ENCODE data around the gene TMEM14B.
"Not testable (repeated sequence)": the region's sequence is repeated elsewhere in the genome, so short reads cannot be mapped to it uniquely, and the experiment has no call there.

TMEM14B gene

GRCh38 chr6:10747251-10747972 is at the start of gene TMEM14B:
TSS of gene TMEM14B (plus strand) at chr6:10747805. CDS start at chr6:10749246, 1,441 bp downstream.
- DNase-seq = peak; percentile 98

- no peak for DNase-seq
Measured at GRCh38 chr6:10713962-10714361, 33.6 kb upstream of the TMEM14B start.

- peak; percentile 56 to 69 for DNase-seq
Measured at GRCh38 chr6:10719296-10719963, 28.2 kb upstream of the TMEM14B start.

GRCh38 chr6:10719964-10720264 is 27.7 kb upstream of the TMEM14B start:
- DNase-seq = no peak

- DNase-seq = peak; percentile 49 to 62
Measured at GRCh38 chr6:10720265-10720959, 27.2 kb upstream of the TMEM14B start.

DNA sequence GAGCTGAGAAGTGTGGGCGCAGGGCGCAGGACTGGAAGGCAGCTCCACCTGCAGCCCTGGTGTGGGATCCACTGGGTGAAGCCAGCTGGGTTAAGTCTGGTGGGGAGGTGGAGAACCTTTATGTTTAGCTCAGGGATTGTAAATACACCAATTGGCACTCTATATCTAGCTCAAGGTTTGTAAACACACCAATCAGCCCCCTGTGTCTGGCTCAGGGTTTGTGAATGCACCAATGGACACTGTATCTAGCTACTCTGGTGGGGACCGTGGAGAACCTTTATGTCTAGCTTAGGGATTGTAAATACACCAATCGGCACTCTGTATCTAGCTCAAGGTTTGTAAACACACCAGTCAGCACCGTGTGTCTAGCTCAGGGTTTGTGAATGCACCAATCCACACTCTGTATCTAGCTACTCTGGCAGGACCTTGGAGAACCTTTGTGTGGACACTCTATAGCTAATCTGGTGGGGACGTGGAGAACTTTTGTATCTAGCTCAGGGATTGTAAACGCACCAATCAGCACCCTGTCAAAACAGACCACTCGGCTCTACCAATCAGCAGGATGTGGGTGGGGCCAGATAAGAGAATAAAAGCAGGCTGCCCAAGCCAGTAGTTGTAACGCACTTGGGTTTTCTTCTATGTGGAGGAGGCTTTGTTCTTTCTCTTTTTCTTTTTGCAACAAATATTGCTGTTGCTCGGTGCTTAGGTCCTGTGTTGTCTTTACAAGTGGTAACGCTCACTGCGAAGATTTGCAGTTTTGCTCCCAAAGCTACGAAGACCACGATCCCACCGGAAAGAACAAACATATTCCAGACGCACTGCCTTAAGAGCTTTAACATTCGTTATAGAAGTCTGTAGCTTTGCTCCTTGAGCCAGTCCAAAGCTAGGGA is 26.4 kb upstream of the TMEM14B start:
- DNase-seq = peak; percentile 17 to 23

- DNase-seq = no peak
Measured at GRCh38 chr6:10721850-10722569, 25.6 kb upstream of the TMEM14B start.

GRCh38 chr6:10722570-10722819 is 25.1 kb upstream of the TMEM14B start:
- DNase-seq = no peak

GRCh38 chr6:10722820-10723566 is 24.6 kb upstream of the TMEM14B start, which contains the start of gene TMEM14C:
TSS of gene TMEM14C (plus strand) at chr6:10723070. CDS start at chr6:10724614, 1,544 bp downstream.
- DNase-seq = peak; percentile 80 to 82

DNA sequence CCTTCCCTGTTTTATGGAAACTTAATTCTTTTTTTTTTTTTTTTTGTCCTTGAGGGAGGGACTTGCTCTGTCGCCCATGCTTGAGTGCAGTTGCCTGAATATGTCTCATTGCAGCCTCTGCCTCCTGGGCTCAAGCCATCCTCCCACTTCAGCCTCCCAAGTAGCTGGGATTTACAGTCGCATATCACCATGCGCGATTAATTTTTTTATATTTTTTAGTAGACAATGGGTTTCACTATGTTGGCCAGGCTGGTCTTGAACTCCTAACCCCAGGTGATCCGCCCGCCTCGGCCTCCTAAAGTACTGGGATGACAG is 24.1 kb upstream of the TMEM14B start:
- no peak for DNase-seq

- DNase-seq = no peak
Measured at GRCh38 chr6:10725044-10725443, 22.6 kb upstream of the TMEM14B start.

- no peak for DNase-seq
Measured at GRCh38 chr6:10725716-10726115, 21.9 kb upstream of the TMEM14B start.

DNA sequence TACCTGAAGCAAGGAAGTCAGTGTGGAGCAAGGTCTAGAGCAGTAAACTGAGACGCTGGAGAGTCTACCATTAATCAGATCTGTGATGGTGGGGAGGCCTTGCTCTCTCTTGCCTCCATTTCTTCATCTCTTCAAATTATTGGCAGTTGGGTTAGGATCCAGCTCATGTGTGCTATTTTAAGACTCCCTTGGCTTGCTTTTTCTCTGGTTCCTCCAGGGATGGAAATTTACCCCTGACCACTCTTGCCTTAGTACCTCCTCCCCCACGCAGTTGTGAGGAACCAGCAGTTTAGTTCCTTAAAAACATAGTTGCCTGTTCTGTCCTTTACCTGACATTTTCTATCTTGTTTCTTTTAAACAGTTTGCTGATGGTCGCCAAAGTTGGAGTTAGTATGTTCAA is 17.4 kb upstream of the TMEM14B start:
- no peak for DNase-seq

GRCh38 chr6:10733151-10733715 is 14.4 kb upstream of the TMEM14B start:
- peak in 1 of 2 donors; percentile 49 for DNase-seq

- no peak for DNase-seq
Measured at GRCh38 chr6:10733863-10734262, 13.7 kb upstream of the TMEM14B start.

- DNase-seq = no peak
Measured at GRCh38 chr6:10736731-10737130, 10.9 kb upstream of the TMEM14B start.

DNA sequence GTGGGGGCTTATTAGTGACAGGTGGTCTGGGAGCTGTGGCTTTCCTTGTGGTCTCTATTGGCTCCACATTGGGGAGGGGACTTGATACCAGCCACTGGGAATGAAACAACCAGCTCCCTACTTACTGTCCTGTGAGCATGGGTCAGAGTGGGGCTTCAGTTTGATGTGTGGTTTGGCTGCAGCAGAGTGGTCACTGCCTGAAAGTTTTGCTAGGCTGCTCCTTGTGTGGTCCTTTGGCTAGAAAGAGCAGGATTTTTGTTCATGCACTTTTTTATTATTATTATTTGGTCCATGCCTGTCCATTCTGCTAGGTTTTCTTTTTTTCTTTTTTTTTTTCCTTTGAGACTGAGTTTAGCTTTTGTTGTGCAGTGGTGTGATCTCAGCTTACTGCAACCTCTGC is 7.5 kb upstream of the TMEM14B start:
- DNase-seq = no peak

DNA sequence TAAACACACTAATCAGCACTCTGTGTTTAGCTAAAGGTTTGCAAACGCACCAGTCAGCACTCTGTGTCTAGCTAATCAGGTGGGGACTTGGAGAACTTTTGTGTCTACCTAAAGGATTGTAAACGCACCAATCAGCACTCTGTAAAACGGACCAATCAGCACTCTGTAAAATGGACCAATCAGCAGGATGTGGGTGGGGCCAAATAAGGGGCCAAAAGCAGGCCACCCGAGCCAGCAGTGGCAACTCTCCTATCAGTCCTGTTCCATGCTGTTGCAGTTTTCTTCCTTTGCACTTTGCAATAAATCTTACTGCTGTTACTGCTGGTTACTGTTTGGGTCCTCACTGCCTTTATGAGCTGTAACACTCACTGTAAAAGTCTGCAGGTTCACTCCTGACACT is 6.0 kb upstream of the TMEM14B start:
- DNase-seq = not testable (repeated sequence)

GRCh38 chr6:10742251-10742650 is 5.4 kb upstream of the TMEM14B start:
- no peak for DNase-seq

DNA sequence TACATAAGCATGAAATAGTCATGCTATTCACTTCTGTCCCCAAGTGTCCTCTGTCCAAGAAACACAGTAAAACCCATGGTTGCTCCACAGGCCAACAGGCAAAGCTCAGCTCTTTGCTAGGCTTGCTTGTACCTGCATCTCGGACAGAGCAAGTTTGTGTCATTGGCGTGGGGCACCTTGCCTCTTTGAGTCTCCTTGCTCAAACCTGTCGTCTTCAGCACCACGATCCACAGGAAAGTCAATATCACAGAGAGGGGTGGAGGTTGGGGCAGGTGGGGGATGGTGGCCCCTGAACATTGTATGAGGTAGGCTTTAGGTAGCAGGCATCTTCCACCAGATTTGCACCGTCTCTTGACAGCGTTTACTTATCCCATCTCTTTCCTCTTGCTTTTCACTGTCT is 4.1 kb upstream of the TMEM14B start:
- no peak for DNase-seq

- no peak for DNase-seq
Measured at GRCh38 chr6:10745116-10745515, 2.5 kb upstream of the TMEM14B start.

- DNase-seq = no peak
Measured at GRCh38 chr6:10746915-10747250, 722 bp upstream of the TMEM14B start.

All from CD4-positive, alpha-beta T cell treated with Interleukin-4 for 1 hour (primary cell).